Hepatocyte (in vitro differentiated cells): ENCODE results near the gene JARID2.

ENCODE experiments used
- EZH2 ChIP-seq: fragments of 200-600 bp; sonication (generic); IDR thresholded peaks from 2 replicates; pipeline ENCODE4 v1.6.1; 2016; ENCODE audit warnings: antibody characterized with exemption, mild to moderate bottlenecking, borderline replicate concordance
- EZH2phosphoT487 ChIP-seq: fragments of 200-600 bp; sonication (generic); IDR thresholded peaks from one replicate; pipeline ENCODE4 v1.6.1; 2018; ENCODE audit warnings: antibody characterized with exemption, mild to moderate bottlenecking, low read depth, moderate library complexity; ENCODE audit not compliant: unreplicated experiment, severe bottlenecking
- TF ChIP-seq, protein P1 (sequence below): fragments of 200-600 bp; sonication (generic); IDR thresholded peaks from 2 replicates; pipeline ENCODE4 v1.5.1; 2016; ENCODE audit warnings: antibody characterized with exemption, mild to moderate bottlenecking; ENCODE audit not compliant: poor library complexity

DNA sequence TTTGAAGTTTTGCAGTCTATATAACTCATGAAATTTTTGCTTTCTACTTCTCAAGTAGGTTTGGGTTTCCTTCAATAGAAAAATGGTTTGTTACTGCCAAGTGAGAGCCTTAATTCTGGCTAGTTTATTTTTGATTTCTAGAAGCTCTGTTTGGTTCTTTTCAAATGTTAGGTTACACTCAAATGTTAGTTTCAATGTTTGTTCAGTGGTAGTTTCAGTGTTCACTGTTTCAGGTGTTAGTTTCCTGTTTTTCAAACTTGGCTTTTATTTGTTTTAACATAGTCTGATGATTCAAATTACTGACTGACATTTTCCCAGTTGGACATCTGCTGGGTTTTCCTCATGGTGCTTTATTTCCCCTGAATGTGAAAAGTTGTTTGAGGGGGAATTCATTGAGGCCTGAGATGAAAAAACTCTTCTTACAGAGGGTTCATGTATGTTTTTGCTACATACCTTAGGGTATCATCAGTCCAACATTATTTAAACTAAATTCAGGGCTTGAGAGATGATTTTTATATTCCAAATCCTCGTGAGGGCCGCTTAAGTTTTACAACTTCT, 189.0 kb downstream of the JARID2 start:
- TF ChIP-seq, protein P1, sequence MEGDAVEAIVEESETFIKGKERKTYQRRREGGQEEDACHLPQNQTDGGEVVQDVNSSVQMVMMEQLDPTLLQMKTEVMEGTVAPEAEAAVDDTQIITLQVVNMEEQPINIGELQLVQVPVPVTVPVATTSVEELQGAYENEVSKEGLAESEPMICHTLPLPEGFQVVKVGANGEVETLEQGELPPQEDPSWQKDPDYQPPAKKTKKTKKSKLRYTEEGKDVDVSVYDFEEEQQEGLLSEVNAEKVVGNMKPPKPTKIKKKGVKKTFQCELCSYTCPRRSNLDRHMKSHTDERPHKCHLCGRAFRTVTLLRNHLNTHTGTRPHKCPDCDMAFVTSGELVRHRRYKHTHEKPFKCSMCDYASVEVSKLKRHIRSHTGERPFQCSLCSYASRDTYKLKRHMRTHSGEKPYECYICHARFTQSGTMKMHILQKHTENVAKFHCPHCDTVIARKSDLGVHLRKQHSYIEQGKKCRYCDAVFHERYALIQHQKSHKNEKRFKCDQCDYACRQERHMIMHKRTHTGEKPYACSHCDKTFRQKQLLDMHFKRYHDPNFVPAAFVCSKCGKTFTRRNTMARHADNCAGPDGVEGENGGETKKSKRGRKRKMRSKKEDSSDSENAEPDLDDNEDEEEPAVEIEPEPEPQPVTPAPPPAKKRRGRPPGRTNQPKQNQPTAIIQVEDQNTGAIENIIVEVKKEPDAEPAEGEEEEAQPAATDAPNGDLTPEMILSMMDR, result no peak
- TF ChIP-seq EZH2 (no peak), EZH2phosphoT487 (no peak)
